GM23338 (cell line): Measurements from ENCODE around the gene MYLK. TPM values are rescaled to one million over a fixed set of nuclear protein-coding genes. Genes with fewer than 3 reads are reported as not detected.
"Not testable (repeated sequence)": the region's sequence is repeated elsewhere in the genome, so short reads cannot be mapped to it uniquely, and the experiment has no call there.

Experiments
- ATAC-seq: fragments of 200-7000 bp; cut with Tn5 transposase; 3 replicates; pipeline ENCODE4 v1.9.1; 2020
- DNase-seq: peaks from one replicate; pipeline ENCODE4 v3.0.0-alpha.2; 2015; ENCODE audit warnings: low spot score
- H2AFZ ChIP-seq: fragments of 200-600 bp; sonication (generic); 2 replicates; pipeline ENCODE4 v1.8.0; 2016; ENCODE audit warnings: antibody characterized with exemption, mild to moderate bottlenecking, moderate library complexity
- H3F3A ChIP-seq: fragments of 200-600 bp; sonication (generic); replicated peaks from 2 replicates; pipeline ENCODE4 v1.8.0; 2017; ENCODE audit warnings: antibody characterized with exemption, mixed run types, low read depth
- H3K27ac ChIP-seq: fragments of 200-600 bp; sonication (generic); 2 replicates; pipeline ENCODE4 v1.6.1; 2016; ENCODE audit warnings: low read depth
- H3K27me3 ChIP-seq: fragments of 200-600 bp; sonication (generic); 2 replicates; pipeline ENCODE4 v1.8.0; 2016; ENCODE audit warnings: mild to moderate bottlenecking, mixed run types, moderate library complexity; ENCODE audit not compliant: insufficient read depth
- H3K36me3 ChIP-seq: fragments of 200-600 bp; sonication (generic); 2 replicates; pipeline ENCODE4 v1.8.0; 2016; ENCODE audit warnings: mild to moderate bottlenecking; ENCODE audit not compliant: insufficient read depth
- H3K4me1 ChIP-seq: fragments of 200-600 bp; sonication (generic); 2 replicates; pipeline ENCODE4 v1.8.0; 2016; ENCODE audit warnings: mild to moderate bottlenecking, moderate library complexity; ENCODE audit not compliant: insufficient read depth
- H3K4me2 ChIP-seq: fragments of 200-600 bp; sonication (generic); 2 replicates; pipeline ENCODE4 v1.7.1; 2017; ENCODE audit warnings: mixed run types
- H3K4me3 ChIP-seq: fragments of 200-600 bp; sonication (generic); 2 replicates; pipeline ENCODE4 v1.6.1; 2016; ENCODE audit warnings: mixed run types
- H3K79me2 ChIP-seq: fragments of 200-600 bp; sonication (generic); replicated peaks from 2 replicates; pipeline ENCODE4 v1.8.0; 2017; ENCODE audit warnings: mild to moderate bottlenecking; ENCODE audit not compliant: insufficient read depth
- H3K9me2 ChIP-seq: fragments of 200-600 bp; sonication (generic); 2 replicates; pipeline ENCODE4 v1.8.0; 2017; ENCODE audit not compliant: insufficient read depth
- H4K20me1 ChIP-seq: fragments of 200-600 bp; sonication (generic); replicated peaks from 2 replicates; pipeline ENCODE4 v1.8.0; 2017; ENCODE audit warnings: mild to moderate bottlenecking; ENCODE audit not compliant: insufficient read depth
- H3K27ac Mint-ChIP-seq: 2 replicates; pipeline ENCODE4 v1.8.0; 2020; ENCODE audit warnings: inconsistent platforms, mild to moderate bottlenecking, moderate library complexity, mixed read lengths
- H3K27me3 Mint-ChIP-seq: 3 replicates; pipeline ENCODE4 v1.8.0; 2022; ENCODE audit warnings: low read depth, mild to moderate bottlenecking, moderate library complexity, mixed read lengths, inconsistent platforms; ENCODE audit not compliant: insufficient read depth, poor library complexity
- H3K36me3 Mint-ChIP-seq: 3 replicates; pipeline ENCODE4 v1.8.0; 2021; ENCODE audit warnings: low read depth, mild to moderate bottlenecking, inconsistent platforms, moderate library complexity, mixed read lengths
- H3K4me1 Mint-ChIP-seq: 3 replicates; pipeline ENCODE4 v1.8.0; 2020; ENCODE audit warnings: mild to moderate bottlenecking, inconsistent platforms, mixed read lengths
- H3K4me3 Mint-ChIP-seq: 3 replicates; pipeline ENCODE4 v1.8.0; 2021; ENCODE audit warnings: moderate library complexity, mild to moderate bottlenecking, inconsistent platforms, mixed read lengths
- H3K9me3 Mint-ChIP-seq: 3 replicates; pipeline ENCODE4 v1.8.0; 2020; ENCODE audit warnings: moderate library complexity, mild to moderate bottlenecking, inconsistent platforms, mixed read lengths
- CTCF ChIP-seq, 2 experiments: fragments of 200-600 bp in 1 of 2; sonication (generic) in 1 of 2; conservative IDR thresholded peaks; 2 replicates each; pipeline versions ENCODE4 v1.5.1 to v1.6.1; 2016 to 2017; ENCODE audit warnings: antibody characterized with exemption in 2 of 2, low read depth in 2 of 2, mild to moderate bottlenecking in 2 of 2, moderate library complexity in 1 of 2
- ETS1 ChIP-seq: IDR thresholded peaks from 2 replicates; pipeline ENCODE4 v1.6.1; 2016; ENCODE audit warnings: antibody characterized with exemption
- EZH2 ChIP-seq: fragments of 200-600 bp; sonication (generic); IDR thresholded peaks from one replicate; pipeline ENCODE4 v1.8.0; 2017; ENCODE audit warnings: antibody characterized with exemption, mild to moderate bottlenecking, low read depth; ENCODE audit not compliant: unreplicated experiment
- NANOG ChIP-seq: IDR thresholded peaks from 2 replicates; pipeline ENCODE4 v1.6.1; 2016; ENCODE audit warnings: antibody characterized with exemption, borderline replicate concordance
- REST ChIP-seq: IDR thresholded peaks from one replicate; pipeline ENCODE4 v1.6.1; 2018; ENCODE audit warnings: antibody characterized with exemption; ENCODE audit not compliant: unreplicated experiment
- STAT1 ChIP-seq: IDR thresholded peaks from one replicate; pipeline ENCODE4 v1.6.1; 2016; ENCODE audit warnings: antibody characterized with exemption; ENCODE audit not compliant: unreplicated experiment
- ZNF114 ChIP-seq: fragments of 250-450 bp; sonication (Bioruptor Pico); IDR thresholded peaks from 2 replicates; pipeline ENCODE4 v1.5.0; 2020; ENCODE audit warnings: mild to moderate bottlenecking, moderate library complexity
- ZNF331 ChIP-seq: fragments of 250-450 bp; sonication (Bioruptor Pico); IDR thresholded peaks from 2 replicates; pipeline ENCODE4 v1.5.0; 2020; ENCODE audit warnings: low read depth, mild to moderate bottlenecking, moderate library complexity
- polyA plus RNA-seq: library from polyadenylated mRNA; unstranded; fragments of >200 nt; fragmentation: Nextera tagmentation; extraction: Ambion mirVana; gene quantifications from 2 replicates; pipeline ENCODE4 v1.2.1, GENCODE V29; 2016
- total RNA-seq: library from RNA; depleted of rRNA; stranded (reverse); fragments of >200 nt; shearing (Covaris generic); gene quantifications from 2 replicates; pipeline ENCODE4 v1.2.3, GENCODE V29; 2014

Gene MYLK
- total and polyA plus RNA-seq, 2 experiments from 2014 or later, result 11.5 to 17.9 TPM

DNA sequence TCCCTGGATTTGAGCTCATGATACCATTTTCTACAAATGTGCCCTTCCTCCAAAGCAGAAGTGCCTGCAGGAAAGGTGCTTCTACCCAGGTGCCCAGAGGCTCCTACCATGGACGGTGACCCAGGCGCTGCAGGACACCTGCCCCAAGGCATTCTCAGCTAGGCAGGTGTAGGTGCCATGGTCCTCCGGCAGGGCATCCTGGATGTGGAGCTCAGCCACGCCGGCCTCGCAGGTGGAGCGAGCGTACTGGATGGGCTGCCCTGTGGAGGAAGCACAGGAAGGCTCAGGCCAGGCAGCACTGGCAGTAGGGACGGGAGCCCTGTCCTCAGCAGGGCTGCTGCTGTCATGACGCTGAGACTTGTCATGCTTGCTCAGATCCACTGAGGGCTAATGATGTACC is 162.1 kb downstream of the MYLK start (continued):
- no peak for TF ChIP-seq STAT1

- not testable (repeated sequence) for H3K79me2 ChIP-seq, H3K4me3 Mint-ChIP-seq, H3K27me3 Mint-ChIP-seq, H3K4me3 ChIP-seq, H3K27ac ChIP-seq, H3K36me3 Mint-ChIP-seq, H3K4me1 ChIP-seq, H2AFZ ChIP-seq, H3K4me2 ChIP-seq, H3K9me2 ChIP-seq, H3K27me3 ChIP-seq, H3K27ac Mint-ChIP-seq, H3K36me3 ChIP-seq, H3F3A ChIP-seq, H4K20me1 ChIP-seq, H3K9me3 Mint-ChIP-seq, ATAC-seq, DNase-seq
- H3K4me1 Mint-ChIP-seq, result peaks cover 13% of the 10 kb centered on the region
These were observed 162.9 kb downstream of the MYLK start for GRCh38 chr3:123721095-123721689.

DNA sequence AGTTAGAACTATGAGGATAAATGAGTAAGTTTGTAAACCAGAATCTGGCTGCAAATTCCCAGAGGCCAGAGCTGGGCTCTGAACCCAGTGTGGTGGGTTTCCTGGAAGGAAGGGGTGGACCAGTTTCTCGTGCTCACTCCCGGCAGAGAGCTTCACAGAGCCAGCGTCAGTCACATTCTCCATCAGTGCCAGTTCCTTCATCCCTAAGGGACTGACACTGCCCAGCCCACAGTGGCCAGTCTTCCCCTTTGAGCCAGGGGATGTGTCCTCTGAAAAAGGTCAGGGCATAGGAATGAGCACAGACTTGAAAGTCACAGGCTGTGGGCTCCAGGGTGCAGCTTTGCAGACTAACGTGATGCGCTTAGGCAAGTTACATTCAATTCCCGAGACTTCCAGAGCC is 163.5 kb downstream of the MYLK start:
- Mint-ChIP-seq H3K36me3 (no peaks in the 10 kb centered on the region), H3K4me1 (peaks cover 13% of the 10 kb centered on the region), H3K27me3 (peaks cover 2% of the 10 kb centered on the region), H3K4me3 (no peak overlapping the region), H3K27ac (no peak overlapping the region), H3K9me3 (no peaks in the 10 kb centered on the region)
- ATAC-seq, result no peak
- H3K27ac ChIP-seq, result no peak overlapping the region
- H3K9me2 ChIP-seq, result no peaks in the 10 kb centered on the region
- no peak for DNase-seq
- no peak overlapping the region for H3K4me3 ChIP-seq
- no peaks in the 10 kb centered on the region for H3K4me1 ChIP-seq
- no peaks in the 10 kb centered on the region for H3K27me3 ChIP-seq
- no peak overlapping the region for H2AFZ ChIP-seq
- H4K20me1 ChIP-seq, result no peaks in the 10 kb centered on the region
- no peaks in the 10 kb centered on the region for H3F3A ChIP-seq
- H3K4me2 ChIP-seq, result no peak overlapping the region
- no peaks in the 10 kb centered on the region for H3K79me2 ChIP-seq
- H3K36me3 ChIP-seq, result no peaks in the 10 kb centered on the region
- TF ChIP-seq ZNF114 (CRISPR knock-in tag) (no peak), ZNF331 (CRISPR knock-in tag) (no peak), ETS1 (no peak), EZH2 (no peak), NANOG (no peak), CTCF (conservative IDR thresholded peaks at IDR 0.05; ENCODE audit: low read depth in 2 of 2) (no peak), REST (no peak)
